GM19395 (cell line): ENCODE data around the gene NADK.
"Not testable (repeated sequence)": the region's sequence is repeated elsewhere in the genome, so short reads cannot be mapped to it uniquely, and the experiment has no call there.

Source experiments
- ATAC-seq: cut with Tn5 transposase; IDR thresholded peaks from one replicate; pipeline ENCODE4 v1.9.1; 2021; ENCODE audit warnings: mild to moderate bottlenecking, moderate library complexity; ENCODE audit not compliant: unreplicated experiment

The NADK gene

GRCh38 chr1:1715109-1715883 is 63.0 kb downstream of the NADK start:
- not testable (repeated sequence) for ATAC-seq

GRCh38 chr1:1707897-1708296 is 70.4 kb downstream of the NADK start:
- ATAC-seq: not testable (repeated sequence)

- ATAC-seq: not testable (repeated sequence)
These were observed 71.0 kb downstream of the NADK start for GRCh38 chr1:1707241-1707640.

GRCh38 chr1:1705623-1706022 is 72.6 kb downstream of the NADK start:
- ATAC-seq: not testable (repeated sequence)

- not testable (repeated sequence) for ATAC-seq
These were observed 73.8 kb downstream of the NADK start for GRCh38 chr1:1704284-1704957.

- no peak for ATAC-seq
These were observed 74.5 kb downstream of the NADK start for GRCh38 chr1:1703796-1704195.

- ATAC-seq: not testable (repeated sequence)
These were observed 75.8 kb downstream of the NADK start for GRCh38 chr1:1702506-1702905.
